ENCODE results near the gene CYP2W1.
"Not testable (repeated sequence)": the region's sequence is repeated elsewhere in the genome, so short reads cannot be mapped to it uniquely, and the experiment has no call there.

- not testable (repeated sequence) for TF ChIP-seq ZSCAN5A (tag by site-specific recombination; IDR thresholded peaks at IDR 0.05); ZNF274 (IDR thresholded peaks at IDR 0.05; ENCODE audit: low read length); ZNF274 (tag by site-specific recombination; IDR thresholded peaks at IDR 0.05; ENCODE audit: borderline replicate concordance); ZNF639 (tag by site-specific recombination; IDR thresholded peaks at IDR 0.05); ZFP37 (tag by site-specific recombination; IDR thresholded peaks at IDR 0.05); ZNF211 (tag by site-specific recombination; IDR thresholded peaks at IDR 0.05; ENCODE audit: low read depth)
Measured at GRCh38 chr7:1036164-1036928, 53.4 kb downstream of the CYP2W1 start.

Measured in HEK293 (cell line).